HepG2 (cell line): ENCODE measurements around the gene ABHD3. TPM values are rescaled to one million over a fixed set of nuclear protein-coding genes. Genes with fewer than 3 reads are reported as not detected.

Experiments used
- AKAP8 ChIP-seq: sonication (generic); formaldehyde crosslinking; IDR thresholded peaks from 2 replicates; pipeline ENCODE4 v1.5.1; 2020; ENCODE audit warnings: mild to moderate bottlenecking, missing genetic modification reagents
- ATAD3A ChIP-seq: sonication (generic); formaldehyde crosslinking; IDR thresholded peaks from 2 replicates; pipeline ENCODE4 v1.4.0; 2020; ENCODE audit warnings: missing genetic modification reagents
- DMAP1 ChIP-seq: IDR thresholded peaks from 2 replicates; pipeline ENCODE4 v1.6.1; 2016
- ETV6 ChIP-seq: sonication (generic); formaldehyde crosslinking; conservative IDR thresholded peaks from 2 replicates; pipeline ENCODE4 v1.4.0; 2020; ENCODE audit warnings: missing genetic modification reagents
- FOXM1 ChIP-seq: sonication (generic); formaldehyde crosslinking; IDR thresholded peaks from 2 replicates; pipeline ENCODE4 v1.5.0; 2020; ENCODE audit warnings: missing genetic modification reagents
- GTF2F1 ChIP-seq: fragments of 150-350 bp; IDR thresholded peaks from 2 replicates; pipeline ENCODE4 v1.6.1; 2014; ENCODE audit warnings: low read length
- HMG20B ChIP-seq: conservative IDR thresholded peaks from 2 replicates; pipeline ENCODE4 v1.6.1; 2016; ENCODE audit warnings: missing genetic modification reagents, missing compliant biosample characterization
- KDM5A ChIP-seq: fragments of 200-600 bp; sonication (generic); IDR thresholded peaks from 2 replicates; pipeline ENCODE4 v1.7.0; 2018; ENCODE audit warnings: antibody characterized with exemption, mild to moderate bottlenecking, low read length, borderline replicate concordance
- NFRKB ChIP-seq: fragments of 450-650 bp; IDR thresholded peaks from 2 replicates; pipeline ENCODE4 v1.6.1; 2017
- NR1H2 ChIP-seq: sonication (generic); formaldehyde crosslinking; IDR thresholded peaks from 2 replicates; pipeline ENCODE4 v1.8.1; 2022; ENCODE audit warnings: low read depth, missing genetic modification reagents, borderline replicate concordance
- SETDB1 ChIP-seq: sonication (generic); formaldehyde crosslinking; IDR thresholded peaks from 2 replicates; pipeline ENCODE4 v1.5.1; 2020; ENCODE audit warnings: missing genetic modification reagents, mild to moderate bottlenecking, borderline replicate concordance
- SIN3A ChIP-seq: IDR thresholded peaks from 2 replicates; pipeline ENCODE4 v1.6.1; 2011; ENCODE audit warnings: low read depth, mild to moderate bottlenecking, control low read depth, low read length, borderline replicate concordance
- TEAD3 ChIP-seq: optimal IDR thresholded peaks from 2 replicates; pipeline ENCODE3; 2016; ENCODE audit warnings: borderline replicate concordance
- ZKSCAN5 ChIP-seq: sonication (generic); formaldehyde crosslinking; IDR thresholded peaks from 2 replicates; pipeline ENCODE4 v1.5.1; 2020; ENCODE audit warnings: mild to moderate bottlenecking, missing genetic modification reagents
- ZNF549 ChIP-seq: sonication (generic); formaldehyde crosslinking; IDR thresholded peaks from 2 replicates; pipeline ENCODE4 v1.5.0; 2020; ENCODE audit warnings: missing genetic modification reagents
- polyA plus RNA-seq, 8 experiments: library from polyadenylated mRNA; depleted of rRNA in 3 of 8; stranded (reverse) in 7 of 8; unstranded in 1 of 8; fragments of >200 nt; fragmentation: Illumina TruSeq in 4 of 8; extraction: Trizol in 4 of 8; gene quantifications; 2 replicates each; pipeline versions ENCODE4 v1.2.1 to v1.2.3, GENCODE V29; 2011 to 2016; ENCODE audit warnings: low read depth in 4 of 8, missing spikeins in 1 of 8, mixed read lengths in 1 of 8; ENCODE audit not compliant: insufficient read depth in 1 of 8
- total RNA-seq, 5 experiments: library from RNA; depleted of rRNA; stranded (reverse); fragments of >200 nt; fragmentation: Illumina TruSeq; extraction: Trizol; gene quantifications; 2 replicates each; pipeline ENCODE4 v1.2.3, GENCODE V29; 2016; ENCODE audit warnings: low read depth in 1 of 5
- TF ChIP-seq, protein P1 (sequence below): sonication (generic); formaldehyde crosslinking; IDR thresholded peaks from one replicate; pipeline ENCODE4 v1.5.1; 2020; ENCODE audit warnings: mild to moderate bottlenecking, missing genetic modification reagents; ENCODE audit errors: not compliant biosample characterization
- TF ChIP-seq, protein P2 (sequence below): sonication (generic); formaldehyde crosslinking; IDR thresholded peaks from 2 replicates; pipeline ENCODE4 v1.4.0; 2020; ENCODE audit warnings: missing genetic modification reagents
- TF ChIP-seq, protein P3 (sequence below): sonication (generic); formaldehyde crosslinking; IDR thresholded peaks from 2 replicates; pipeline ENCODE4 v1.4.0; 2020; ENCODE audit warnings: mild to moderate bottlenecking, missing genetic modification reagents

The ABHD3 gene
- total and polyA plus RNA-seq, 2 of the 13 experiments (the other 11 are each of a cell fraction or from before 2014, with no cell fraction given): 32.1 to 40.2 TPM

DNA sequence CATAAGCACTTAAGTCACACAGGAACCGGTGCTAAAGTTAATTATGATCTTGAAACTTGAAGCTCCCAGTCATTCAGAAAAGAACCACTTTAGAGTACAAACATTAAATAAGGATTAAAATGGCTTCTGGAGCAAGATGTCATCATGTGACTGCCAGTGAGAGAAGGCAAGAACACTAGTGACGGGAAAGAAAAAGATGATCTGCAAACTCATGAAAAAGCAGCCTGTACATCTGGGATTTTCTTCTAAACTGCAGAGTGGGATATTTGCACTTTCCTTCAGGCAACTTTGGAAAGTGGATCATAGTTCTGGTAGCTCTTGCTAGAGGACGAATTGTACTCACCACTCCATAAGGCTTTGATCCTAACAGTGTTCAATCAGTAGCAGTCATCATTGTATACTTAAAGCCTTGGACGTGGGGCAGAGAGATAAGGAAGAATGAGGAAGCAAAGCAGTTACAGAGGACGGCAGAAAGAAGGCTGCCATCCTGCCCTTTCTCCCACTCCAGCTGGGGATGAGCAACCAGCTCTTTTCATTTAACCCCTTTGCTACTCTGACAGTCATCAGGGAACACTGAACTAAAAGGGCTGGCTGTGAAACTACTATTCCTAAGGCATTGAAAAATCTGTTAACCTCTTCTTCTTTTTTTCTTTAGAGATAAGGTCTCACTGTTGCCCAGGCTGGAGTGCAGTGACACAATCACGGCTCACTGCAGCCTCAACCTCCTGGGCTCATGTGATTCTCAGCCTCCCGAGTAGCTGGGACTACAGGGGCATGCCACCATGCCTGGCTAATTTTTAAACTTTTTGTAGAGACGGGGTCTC is 18.1 kb downstream of the ABHD3 start (continued):
- TF ChIP-seq, protein P1, sequence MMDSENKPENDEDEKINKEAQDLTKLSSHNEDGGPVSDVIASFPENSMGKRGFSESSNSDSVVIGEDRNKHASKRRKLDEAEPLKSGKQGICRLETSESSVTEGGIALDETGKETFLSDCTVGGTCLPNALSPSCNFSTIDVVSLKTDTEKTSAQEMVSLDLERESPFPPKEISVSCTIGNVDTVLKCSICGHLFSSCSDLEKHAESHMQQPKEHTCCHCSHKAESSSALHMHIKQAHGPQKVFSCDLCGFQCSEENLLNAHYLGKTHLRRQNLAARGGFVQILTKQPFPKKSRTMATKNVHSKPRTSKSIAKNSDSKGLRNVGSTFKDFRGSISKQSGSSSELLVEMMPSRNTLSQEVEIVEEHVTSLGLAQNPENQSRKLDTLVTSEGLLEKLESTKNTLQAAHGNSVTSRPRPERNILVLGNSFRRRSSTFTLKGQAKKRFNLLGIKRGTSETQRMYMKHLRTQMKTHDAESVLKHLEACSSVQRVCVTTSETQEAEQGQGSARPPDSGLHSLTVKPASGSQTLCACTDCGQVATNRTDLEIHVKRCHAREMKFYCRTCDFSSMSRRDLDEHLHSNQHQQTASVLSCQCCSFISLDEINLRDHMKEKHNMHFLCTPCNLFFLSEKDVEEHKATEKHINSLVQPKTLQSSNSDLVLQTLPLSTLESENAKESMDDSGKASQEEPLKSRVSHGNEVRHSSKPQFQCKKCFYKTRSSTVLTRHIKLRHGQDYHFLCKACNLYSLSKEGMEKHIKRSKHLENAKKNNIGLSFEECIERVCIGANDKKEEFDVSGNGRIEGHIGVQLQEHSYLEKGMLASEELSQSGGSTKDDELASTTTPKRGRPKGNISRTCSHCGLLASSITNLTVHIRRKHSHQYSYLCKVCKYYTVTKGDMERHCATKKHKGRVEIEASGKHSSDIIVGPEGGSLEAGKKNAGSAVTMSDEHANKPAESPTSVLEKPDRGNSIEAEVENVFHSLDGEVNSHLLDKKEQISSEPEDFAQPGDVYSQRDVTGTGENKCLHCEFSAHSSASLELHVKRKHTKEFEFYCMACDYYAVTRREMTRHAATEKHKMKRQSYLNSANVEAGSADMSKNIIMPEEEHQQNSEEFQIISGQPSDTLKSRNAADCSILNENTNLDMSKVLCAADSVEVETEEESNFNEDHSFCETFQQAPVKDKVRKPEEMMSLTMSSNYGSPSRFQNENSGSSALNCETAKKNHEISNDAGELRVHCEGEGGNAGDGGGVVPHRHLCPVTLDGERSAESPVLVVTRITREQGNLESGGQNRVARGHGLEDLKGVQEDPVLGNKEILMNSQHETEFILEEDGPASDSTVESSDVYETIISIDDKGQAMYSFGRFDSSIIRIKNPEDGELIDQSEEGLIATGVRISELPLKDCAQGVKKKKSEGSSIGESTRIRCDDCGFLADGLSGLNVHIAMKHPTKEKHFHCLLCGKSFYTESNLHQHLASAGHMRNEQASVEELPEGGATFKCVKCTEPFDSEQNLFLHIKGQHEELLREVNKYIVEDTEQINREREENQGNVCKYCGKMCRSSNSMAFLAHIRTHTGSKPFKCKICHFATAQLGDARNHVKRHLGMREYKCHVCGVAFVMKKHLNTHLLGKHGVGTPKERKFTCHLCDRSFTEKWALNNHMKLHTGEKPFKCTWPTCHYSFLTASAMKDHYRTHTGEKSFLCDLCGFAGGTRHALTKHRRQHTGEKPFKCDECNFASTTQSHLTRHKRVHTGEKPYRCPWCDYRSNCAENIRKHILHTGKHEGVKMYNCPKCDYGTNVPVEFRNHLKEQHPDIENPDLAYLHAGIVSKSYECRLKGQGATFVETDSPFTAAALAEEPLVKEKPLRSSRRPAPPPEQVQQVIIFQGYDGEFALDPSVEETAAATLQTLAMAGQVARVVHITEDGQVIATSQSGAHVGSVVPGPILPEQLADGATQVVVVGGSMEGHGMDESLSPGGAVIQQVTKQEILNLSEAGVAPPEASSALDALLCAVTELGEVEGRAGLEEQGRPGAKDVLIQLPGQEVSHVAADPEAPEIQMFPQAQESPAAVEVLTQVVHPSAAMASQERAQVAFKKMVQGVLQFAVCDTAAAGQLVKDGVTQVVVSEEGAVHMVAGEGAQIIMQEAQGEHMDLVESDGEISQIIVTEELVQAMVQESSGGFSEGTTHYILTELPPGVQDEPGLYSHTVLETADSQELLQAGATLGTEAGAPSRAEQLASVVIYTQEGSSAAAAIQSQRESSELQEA: no peak
- no peak for TF ChIP-seq ATAD3A
- peak; percentile 89 for TF ChIP-seq TEAD3 (CRISPR knock-in tag)
- TF ChIP-seq, protein P2, sequence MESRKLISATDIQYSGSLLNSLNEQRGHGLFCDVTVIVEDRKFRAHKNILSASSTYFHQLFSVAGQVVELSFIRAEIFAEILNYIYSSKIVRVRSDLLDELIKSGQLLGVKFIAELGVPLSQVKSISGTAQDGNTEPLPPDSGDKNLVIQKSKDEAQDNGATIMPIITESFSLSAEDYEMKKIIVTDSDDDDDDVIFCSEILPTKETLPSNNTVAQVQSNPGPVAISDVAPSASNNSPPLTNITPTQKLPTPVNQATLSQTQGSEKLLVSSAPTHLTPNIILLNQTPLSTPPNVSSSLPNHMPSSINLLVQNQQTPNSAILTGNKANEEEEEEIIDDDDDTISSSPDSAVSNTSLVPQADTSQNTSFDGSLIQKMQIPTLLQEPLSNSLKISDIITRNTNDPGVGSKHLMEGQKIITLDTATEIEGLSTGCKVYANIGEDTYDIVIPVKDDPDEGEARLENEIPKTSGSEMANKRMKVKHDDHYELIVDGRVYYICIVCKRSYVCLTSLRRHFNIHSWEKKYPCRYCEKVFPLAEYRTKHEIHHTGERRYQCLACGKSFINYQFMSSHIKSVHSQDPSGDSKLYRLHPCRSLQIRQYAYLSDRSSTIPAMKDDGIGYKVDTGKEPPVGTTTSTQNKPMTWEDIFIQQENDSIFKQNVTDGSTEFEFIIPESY (CRISPR knock-in tag): no peak
- no peak for TF ChIP-seq SETDB1 (CRISPR knock-in tag)
- no peak for TF ChIP-seq GTF2F1
- TF ChIP-seq SIN3A: no peak
- TF ChIP-seq DMAP1: no peak; the same call in 1 of the 2 replicates
- TF ChIP-seq, protein P3, sequence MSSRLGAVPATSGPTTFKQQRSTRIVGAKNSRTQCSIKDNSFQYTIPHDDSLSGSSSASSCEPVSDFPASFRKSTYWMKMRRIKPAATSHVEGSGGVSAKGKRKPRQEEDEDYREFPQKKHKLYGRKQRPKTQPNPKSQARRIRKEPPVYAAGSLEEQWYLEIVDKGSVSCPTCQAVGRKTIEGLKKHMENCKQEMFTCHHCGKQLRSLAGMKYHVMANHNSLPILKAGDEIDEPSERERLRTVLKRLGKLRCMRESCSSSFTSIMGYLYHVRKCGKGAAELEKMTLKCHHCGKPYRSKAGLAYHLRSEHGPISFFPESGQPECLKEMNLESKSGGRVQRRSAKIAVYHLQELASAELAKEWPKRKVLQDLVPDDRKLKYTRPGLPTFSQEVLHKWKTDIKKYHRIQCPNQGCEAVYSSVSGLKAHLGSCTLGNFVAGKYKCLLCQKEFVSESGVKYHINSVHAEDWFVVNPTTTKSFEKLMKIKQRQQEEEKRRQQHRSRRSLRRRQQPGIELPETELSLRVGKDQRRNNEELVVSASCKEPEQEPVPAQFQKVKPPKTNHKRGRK (CRISPR knock-in tag): no peak
- TF ChIP-seq NFRKB: no peak
- TF ChIP-seq HMG20B (CRISPR knock-in tag): no peak
- no peak for TF ChIP-seq ETV6
- TF ChIP-seq ZNF549 (CRISPR knock-in tag): no peak
- no peak for TF ChIP-seq ZKSCAN5 (CRISPR knock-in tag)
- TF ChIP-seq FOXM1 (CRISPR knock-in tag): no peak
- TF ChIP-seq KDM5A: no peak
- no peak for TF ChIP-seq AKAP8 (CRISPR knock-in tag)
- no peak for TF ChIP-seq NR1H2
